ENCODE data around the gene KIF21B. TPM values are rescaled to one million over a fixed set of nuclear protein-coding genes. Genes with fewer than 3 reads are reported as not detected.

The KIF21B gene
- total and polyA plus RNA-seq, 9 of the 15 experiments (the other 6 are each of a cell fraction or from before 2014, with no cell fraction given): 0.46 to 13.4 (median 5.9) TPM

GRCh38 chr1:200977071-200977754 lies 46.3 kb downstream of the KIF21B start:
- H4K20me1 ChIP-seq (replicated peaks; ENCODE audit: control insufficient read depth, insufficient read depth, low read length): no peaks in the 10 kb centered on the region
- no peak overlapping the region for H3K9ac ChIP-seq (ENCODE audit: insufficient read depth in 1 of 2, low read depth in 2 of 2, low read length in 2 of 2)
- ChIA-PET CTCF (ENCODE audit: low intra/inter-chr PET ratio) (no interaction called here), POLR2A (interaction anchor here (0.7 kb wide), 1 partner anchor 47 kb away, joined by 4 read pairs; no protein-coding TSS in a partner anchor)
- no peaks in the 10 kb centered on the region for H3K9me1 ChIP-seq (ENCODE audit: control insufficient read depth, insufficient read depth, low read length)
- no peak for FAIRE-seq
- no TSS peak for BruUV-seq (replicated peaks)
- H3K36me3 ChIP-seq (ENCODE audit: control insufficient read depth, insufficient read depth, low read length): no peaks in the 10 kb centered on the region; the same call in 2 of the 3 replicates
- no peak overlapping the region for H3K27ac ChIP-seq (ENCODE audit: extremely low read depth, low read depth, low read length)
- no peaks in the 10 kb centered on the region for H3K27me3 ChIP-seq (ENCODE audit: control insufficient read depth in 2 of 2, insufficient read depth in 2 of 2, low read length in 2 of 2)
- DNase-seq (ENCODE audit: extremely low read depth in 1 of 4, low spot score in 3 of 4): no peak
- no peak for ATAC-seq
- H3K9me3 ChIP-seq (replicated peaks; ENCODE audit: control insufficient read depth, insufficient read depth, low read depth, low read length): no peaks in the 10 kb centered on the region
- intact Hi-C loops (cut with micrococcal nuclease): loop anchor here (10.0 kb wide), 1 partner anchor 248 kb away; no protein-coding TSS in a partner anchor
- TF ChIP-seq NFIC (IDR thresholded peaks at IDR 0.05) (no peak), ZNF197 (CRISPR knock-in tag; IDR thresholded peaks at IDR 0.05; ENCODE audit: low read depth) (no peak), POU5F1 (IDR thresholded peaks at IDR 0.05; ENCODE audit: borderline replicate concordance, low read depth, low read length, partially characterized antibody) (no peak), DMBX1 (CRISPR knock-in tag; IDR thresholded peaks at IDR 0.05; ENCODE audit: borderline replicate concordance) (no peak), ZFP36 (IDR thresholded peaks at IDR 0.05; ENCODE audit: low read depth, low read length, partially characterized antibody) (peak; percentile 72)
- WGBS (ENCODE audit: insufficient coverage, low coverage, missing lambda C conversion rate): 69% methylated on average over 16 of the region's 16 CpGs
- H3K4me3 ChIP-seq: no peak overlapping the region
- in situ Hi-C loops (cut with MboI): loop anchor here (5.0 kb wide), 1 partner anchor 65 kb away; no protein-coding TSS in a partner anchor
- no peaks in the 10 kb centered on the region for H3K79me2 ChIP-seq (ENCODE audit: control insufficient read depth, insufficient read depth, low read length)
- no peak overlapping the region for H3K4me2 ChIP-seq (ENCODE audit: insufficient read depth, low read length)
- no peak overlapping the region for H2AFZ ChIP-seq (ENCODE audit: low read depth, low read length)
- H3K4me1 ChIP-seq (replicated peaks in 1 of 2; ENCODE audit: control insufficient read depth in 2 of 2, insufficient read depth in 2 of 2, low read length in 2 of 2): peaks cover 0 to 19% of the 10 kb centered on the region in 2 experiments; a peak in 1 of 5 replicates
